Kidney (tissue), 14 donors: ENCODE results near the gene TMEM79. TPM values are rescaled to one million over a fixed set of nuclear protein-coding genes. Genes with fewer than 3 reads are reported as not detected.
A peak's percentile ranks its signal among the peaks of the same experiment; 100 is the strongest.

Experiments used
- DNase-seq, 5 donors: peaks; one replicate each; pipeline ENCODE4 v3.0.0-alpha.2; 2013 to 2020
- FAIRE-seq: peaks from 2 replicates; lab custom pipeline; 2012; peaks lifted over from hg19 to GRCh38; lab: Jason Lieb, UNC
- H3K27ac ChIP-seq, 2 donors: one replicate each; pipeline ENCODE4 v1.7.0; 2013; ENCODE audit warnings: low read depth in 2 of 2, low read length in 2 of 2, inconsistent platforms in 1 of 2
- H3K27me3 ChIP-seq: one replicate; pipeline ENCODE4 v1.7.1; 2013; ENCODE audit warnings: low read length, inconsistent platforms; ENCODE audit not compliant: control insufficient read depth, insufficient read depth
- H3K36me3 ChIP-seq, 3 donors: one replicate each; pipeline versions ENCODE4 v1.7.0 to v1.7.1; 2013; ENCODE audit warnings: low read length in 3 of 3, control low read depth in 1 of 3, inconsistent platforms in 1 of 3; ENCODE audit not compliant: insufficient read depth in 3 of 3, control insufficient read depth in 2 of 3
- H3K4me1 ChIP-seq, 3 donors: one replicate each; pipeline versions ENCODE4 v1.7.0 to v1.7.1; 2013; ENCODE audit warnings: low read length in 3 of 3, inconsistent platforms in 1 of 3, low read depth in 1 of 3; ENCODE audit not compliant: control insufficient read depth in 2 of 3, insufficient read depth in 2 of 3
- H3K4me3 ChIP-seq, 3 donors: one replicate each; pipeline versions ENCODE4 v1.7.0 to v1.8.1; 2013; ENCODE audit warnings: low read length in 3 of 3, control low read depth in 1 of 3, inconsistent platforms in 1 of 3
- H3K9ac ChIP-seq, 3 donors: one replicate each; pipeline versions ENCODE4 v1.7.0 to v1.7.1; 2013; ENCODE audit warnings: low read length in 3 of 3, control low read depth in 1 of 3, inconsistent platforms in 1 of 3
- H3K9me3 ChIP-seq, 3 donors: one replicate each; pipeline versions ENCODE4 v1.7.0 to v1.7.1; 2013; ENCODE audit warnings: low read length in 3 of 3, control low read depth in 1 of 3, inconsistent platforms in 1 of 3; ENCODE audit not compliant: control insufficient read depth in 2 of 3, insufficient read depth in 1 of 3
- CTCF ChIP-seq: IDR thresholded peaks from 3 replicates; pipeline ENCODE4 v1.5.1; 2012; ENCODE audit warnings: mild to moderate bottlenecking, moderate library complexity, borderline replicate concordance; ENCODE audit not compliant: insufficient read depth; ENCODE audit errors: extremely low read depth
- intact Hi-C: fragments of 100-400 bp; cut with DNase I; formaldehyde crosslinking; loops from one replicate; pipeline ENCODE4 v1.11.1; 2022
- polyA plus RNA-seq: library from polyadenylated mRNA; stranded (reverse); fragments of 350-450 nt; fragmentation: Illumina TruSeq; extraction: RNeasy Lipid Tissue Mini Kit (QIAGEN cat#74804); gene quantifications from one replicate; pipeline ENCODE4 v1.2.3, GENCODE V29; 2014; ENCODE audit warnings: low read depth, low replicate concordance; ENCODE audit not compliant: insufficient read depth
- total RNA-seq: library from RNA; stranded (reverse); fragmentation: NEBNext Ultra II Directional; extraction: Animal tissue kit (Norgen Biotek cat#: 25700); gene quantifications from one replicate; pipeline ENCODE4 v1.2.1, GENCODE V29; 2021
- donor health status: control.
- donor health status: control.
- donor health status: control.
- donor health status: control.
- donor health status: control.
- donor health status: DM: yes; HTN: yes; CAD: no.
- donor health status: Normal renal cell carcinoma (clear cell type).

Gene TMEM79
- total and polyA plus RNA-seq, 2 donors from 2014 or later, result 2.7 to 3.9 TPM

GRCh38 chr1:156257711-156258110, 26.4 kb upstream of the TMEM79 start:
- no peaks in the 10 kb centered on the region for H3K9me3 ChIP-seq
- H3K4me3 ChIP-seq, result no peak overlapping the region
- no peaks in the 10 kb centered on the region for H3K27me3 ChIP-seq
- no peak overlapping the region for H3K27ac ChIP-seq
- H3K9ac ChIP-seq, result no peak overlapping the region
- intact Hi-C loops, result no loop called here
- H3K36me3 ChIP-seq, result peaks cover 3 to 70% (median 53%) of the 10 kb centered on the region in 3 donors
- no peaks in the 10 kb centered on the region for H3K4me1 ChIP-seq
- FAIRE-seq (no peak), DNase-seq (no peak)
- TF ChIP-seq CTCF, result no peak

DNA sequence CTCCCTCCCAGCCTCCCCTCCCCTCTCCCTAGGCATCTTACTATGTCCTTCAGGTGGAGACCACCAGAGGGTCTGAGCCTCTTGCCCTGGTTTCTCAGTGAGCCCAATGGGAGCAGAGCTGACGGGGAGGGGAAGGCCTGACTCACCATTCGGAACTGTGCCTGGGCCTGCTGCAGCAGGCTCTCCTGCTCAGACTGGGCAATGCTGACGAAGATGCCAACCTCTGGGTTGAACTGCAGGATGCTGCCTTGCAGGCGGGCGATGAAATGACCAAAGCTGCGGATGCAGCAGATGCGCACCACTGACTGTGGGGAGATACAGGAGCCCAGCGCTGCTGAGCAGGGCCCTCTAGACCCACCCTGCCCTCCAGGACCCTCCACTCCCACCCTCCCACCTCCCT, 25.3 kb upstream of the TMEM79 start:
- intact Hi-C loops, result no loop called here
- H3K36me3 ChIP-seq, result peaks cover 0 to 67% (median 51%) of the 10 kb centered on the region in 3 donors
- H3K4me1 ChIP-seq, result no peaks in the 10 kb centered on the region
- no peak overlapping the region for H3K4me3 ChIP-seq
- no peaks in the 10 kb centered on the region for H3K9me3 ChIP-seq
- H3K27me3 ChIP-seq, result no peaks in the 10 kb centered on the region
- H3K27ac ChIP-seq, result no peak overlapping the region
- no peak for TF ChIP-seq CTCF
- DNase-seq (no peak), FAIRE-seq (no peak)
- no peak overlapping the region for H3K9ac ChIP-seq

- Histone ChIP-seq H3K4me3 (no peak overlapping the region), H3K27me3 (no peaks in the 10 kb centered on the region), H3K9ac (no peak overlapping the region), H3K36me3 (peaks cover 0 to 63% (median 50%) of the 10 kb centered on the region in 3 donors), H3K4me1 (no peaks in the 10 kb centered on the region), H3K27ac (no peak overlapping the region), H3K9me3 (no peaks in the 10 kb centered on the region)
- DNase-seq (peak in 2 of 5 donors; percentile 4 to 48), FAIRE-seq (no peak)
- intact Hi-C loops, result no loop called here
- TF ChIP-seq CTCF, result no peak
Observed at GRCh38 chr1:156259805-156260204, 24.3 kb upstream of the TMEM79 start.

- DNase-seq (no peak), FAIRE-seq (no peak)
- intact Hi-C loops, result no loop called here
- Histone ChIP-seq H3K36me3 (peaks cover 0 to 71% (median 55%) of the 10 kb centered on the region in 3 donors), H3K27me3 (no peaks in the 10 kb centered on the region), H3K4me1 (no peaks in the 10 kb centered on the region), H3K9ac (no peak overlapping the region), H3K4me3 (no peak overlapping the region), H3K27ac (no peak overlapping the region), H3K9me3 (no peaks in the 10 kb centered on the region)
- TF ChIP-seq CTCF, result no peak
Observed at GRCh38 chr1:156260896-156261295, 23.2 kb upstream of the TMEM79 start.
